Esophagus muscularis mucosa (tissue), 4 donors: Measurements from ENCODE around the gene TMEM131L. TPM values are rescaled to one million over a fixed set of nuclear protein-coding genes. Genes with fewer than 3 reads are reported as not detected.

ENCODE experiments used
- DNase-seq: peaks from one replicate; pipeline ENCODE4 v3.0.0-alpha.2; 2017; ENCODE audit errors: extremely low spot score
- H3K27ac ChIP-seq, 4 donors: fragments of 200-600 bp; sonication (generic); replicated peaks in 1 of 4; 1 replicate in 3 of 4; 2 replicates in 1 of 4; pipeline ENCODE4 v1.5.1; 2016 to 2019; ENCODE audit warnings: mild to moderate bottlenecking in 1 of 4
- H3K27me3 ChIP-seq, 4 donors: fragments of 200-600 bp; sonication (generic); one replicate each; pipeline versions ENCODE4 v1.5.1 to v1.6.0; 2016 to 2019
- H3K36me3 ChIP-seq, 4 donors: fragments of 200-600 bp; sonication (generic); one replicate each; pipeline ENCODE4 v1.5.1; 2016 to 2019
- H3K4me1 ChIP-seq, 4 donors: fragments of 200-600 bp; sonication (generic); one replicate each; pipeline ENCODE4 v1.5.1; 2016 to 2019
- H3K4me3 ChIP-seq, 4 donors: fragments of 200-600 bp; sonication (generic); 1 replicate in 2 of 4; 2 replicates in 2 of 4; pipeline ENCODE4 v1.5.1; 2016 to 2019; ENCODE audit warnings: mild to moderate bottlenecking in 4 of 4, moderate library complexity in 1 of 4
- H3K9me3 ChIP-seq, 4 donors: fragments of 200-600 bp; sonication (generic); 1 replicate in 3 of 4; 2 replicates in 1 of 4; pipeline ENCODE4 v1.5.1; 2016 to 2019
- CTCF ChIP-seq, 3 experiments: fragments of 200-600 bp in 2 of 3; fragments of 450-650 bp in 1 of 3; sonication (generic) in 2 of 3; IDR thresholded peaks; one replicate each; pipeline ENCODE4 v1.5.1; 2017 to 2019; ENCODE audit warnings: antibody characterized with exemption in 3 of 3, mild to moderate bottlenecking in 2 of 3, moderate library complexity in 1 of 3
- EP300 ChIP-seq: sonication (generic); formaldehyde crosslinking; IDR thresholded peaks from one replicate; pipeline ENCODE4 v1.6.1; 2017; ENCODE audit warnings: antibody characterized with exemption
- POLR2A ChIP-seq: fragments of 450-650 bp; IDR thresholded peaks from one replicate; pipeline ENCODE4 v1.6.1; 2017; ENCODE audit warnings: antibody characterized with exemption, moderate library complexity, mild to moderate bottlenecking, low read depth
- POLR2AphosphoS5 ChIP-seq, 2 donors: sonication (generic); formaldehyde crosslinking; IDR thresholded peaks; one replicate each; pipeline ENCODE4 v1.6.1; 2017; ENCODE audit warnings: antibody characterized with exemption in 2 of 2
- WGBS: methylation state at CpG from one replicate; pipeline ENCODE4 v1.1.5; 2018; 5-methylcytosine and 5-hydroxymethylcytosine counted together
- intact Hi-C: fragments of 100-400 bp; cut with DNase I; formaldehyde crosslinking; loops from one replicate; pipeline ENCODE4 v1.15.1; 2023
- total RNA-seq, 4 donors: library from RNA; depleted of rRNA; stranded (reverse); fragments of >200 nt; gene quantifications; one replicate each; pipeline versions ENCODE4 v1.1.0 to v1.2.1, GENCODE V29; 2016

The TMEM131L gene
- total RNA-seq, 4 donors from 2014 or later: 10.3 to 16.3 (median 12.1) TPM

GRCh38 chr4:153577053-153577452, 110.9 kb downstream of the TMEM131L start:
- no peak for DNase-seq
- H3K4me1 ChIP-seq: peaks cover 13 to 30% (median 26%) of the 10 kb centered on the region in 4 donors
- TF ChIP-seq EP300: no peak
- TF ChIP-seq POLR2A: no peak
- no peak for TF ChIP-seq CTCF (IDR thresholded peaks at IDR 0.05)
- TF ChIP-seq POLR2AphosphoS5 (IDR thresholded peaks at IDR 0.05): no peak
- no peaks in the 10 kb centered on the region for H3K27me3 ChIP-seq
- 82% methylated on average over 5 of the region's 5 CpGs for WGBS
- H3K27ac ChIP-seq: no peak overlapping the region
- intact Hi-C loops: loop anchor here (10.0 kb wide), 3 partner anchors 142 to 432 kb away; no protein-coding TSS in a partner anchor
- peaks cover 0 to 6% (median 0%) of the 10 kb centered on the region in 4 donors for H3K36me3 ChIP-seq
- no peak overlapping the region for H3K4me3 ChIP-seq
- no peaks in the 10 kb centered on the region for H3K9me3 ChIP-seq

GRCh38 chr4:153579410-153579809, 113.2 kb downstream of the TMEM131L start:
- WGBS: 89% methylated on average over 4 of the region's 4 CpGs
- Histone ChIP-seq H3K27me3 (no peaks in the 10 kb centered on the region), H3K4me3 (no peak overlapping the region), H3K27ac (no peak overlapping the region), H3K4me1 (peaks cover 3 to 10% (median 8%) of the 10 kb centered on the region in 4 donors), H3K9me3 (no peaks in the 10 kb centered on the region), H3K36me3 (peaks cover 0 to 9% (median 4%) of the 10 kb centered on the region in 4 donors)
- DNase-seq: no peak
- TF ChIP-seq POLR2AphosphoS5 (IDR thresholded peaks at IDR 0.05): no peak
- TF ChIP-seq CTCF (IDR thresholded peaks at IDR 0.05): no peak
- no peak for TF ChIP-seq EP300
- TF ChIP-seq POLR2A: no peak
- intact Hi-C loops: loop anchor here (10.0 kb wide), 3 partner anchors 145 to 435 kb away; no protein-coding TSS in a partner anchor

GRCh38 chr4:153579872-153580271, 113.7 kb downstream of the TMEM131L start:
- intact Hi-C loops: loop anchor here (10.0 kb wide), 3 partner anchors 145 to 435 kb away; no protein-coding TSS in a partner anchor
- H3K36me3 ChIP-seq: peaks cover 0 to 12% (median 7%) of the 10 kb centered on the region in 4 donors

GRCh38 chr4:153582954-153583702, 117.0 kb downstream of the TMEM131L start:
- intact Hi-C loops: no loop called here
- Histone ChIP-seq H3K27me3 (no peaks in the 10 kb centered on the region), H3K4me3 (no peak overlapping the region), H3K4me1 (no peaks in the 10 kb centered on the region), H3K27ac (no peak overlapping the region), H3K36me3 (peaks cover 0 to 24% (median 15%) of the 10 kb centered on the region in 4 donors), H3K9me3 (no peaks in the 10 kb centered on the region)
- TF ChIP-seq CTCF (IDR thresholded peaks at IDR 0.05) (no peak), POLR2AphosphoS5 (IDR thresholded peaks at IDR 0.05) (no peak), POLR2A (no peak), EP300 (no peak)
- DNase-seq: no peak
- 71% methylated on average over 2 of the region's 2 CpGs for WGBS

More at GRCh38 chr4:153579872-153580271, 113.7 kb downstream of the TMEM131L start:
- TF ChIP-seq POLR2AphosphoS5 (IDR thresholded peaks at IDR 0.05) (no peak), CTCF (IDR thresholded peaks at IDR 0.05) (no peak), POLR2A (no peak), EP300 (no peak)
- Histone ChIP-seq H3K4me3 (no peak overlapping the region), H3K27me3 (no peaks in the 10 kb centered on the region), H3K9me3 (no peaks in the 10 kb centered on the region), H3K4me1 (peaks cover 0 to 8% (median 6%) of the 10 kb centered on the region in 4 donors), H3K27ac (no peak overlapping the region)
- WGBS: 21% methylated on average over 1 of the region's 1 CpG
- no peak for DNase-seq
